ENCODE measurements around the gene PBXIP1. TPM values are rescaled to one million over a fixed set of nuclear protein-coding genes. Genes with fewer than 3 reads are reported as not detected.
A peak's percentile ranks its signal among the peaks of the same experiment; 100 is the strongest.

PBXIP1 gene, protein sequence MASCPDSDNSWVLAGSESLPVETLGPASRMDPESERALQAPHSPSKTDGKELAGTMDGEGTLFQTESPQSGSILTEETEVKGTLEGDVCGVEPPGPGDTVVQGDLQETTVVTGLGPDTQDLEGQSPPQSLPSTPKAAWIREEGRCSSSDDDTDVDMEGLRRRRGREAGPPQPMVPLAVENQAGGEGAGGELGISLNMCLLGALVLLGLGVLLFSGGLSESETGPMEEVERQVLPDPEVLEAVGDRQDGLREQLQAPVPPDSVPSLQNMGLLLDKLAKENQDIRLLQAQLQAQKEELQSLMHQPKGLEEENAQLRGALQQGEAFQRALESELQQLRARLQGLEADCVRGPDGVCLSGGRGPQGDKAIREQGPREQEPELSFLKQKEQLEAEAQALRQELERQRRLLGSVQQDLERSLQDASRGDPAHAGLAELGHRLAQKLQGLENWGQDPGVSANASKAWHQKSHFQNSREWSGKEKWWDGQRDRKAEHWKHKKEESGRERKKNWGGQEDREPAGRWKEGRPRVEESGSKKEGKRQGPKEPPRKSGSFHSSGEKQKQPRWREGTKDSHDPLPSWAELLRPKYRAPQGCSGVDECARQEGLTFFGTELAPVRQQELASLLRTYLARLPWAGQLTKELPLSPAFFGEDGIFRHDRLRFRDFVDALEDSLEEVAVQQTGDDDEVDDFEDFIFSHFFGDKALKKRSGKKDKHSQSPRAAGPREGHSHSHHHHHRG
- 33.0 and 36.9 TPM in 2 replicates for total RNA-seq (2013; cell fraction: nucleolus; rRNA removed)
- total RNA-seq (2014; rRNA removed) (25.6 and 26.8 TPM in 2 replicates), total RNA-seq (2014; rRNA removed; fragmentation: Illumina TruSeq; extraction: Trizol) (14.3 and 15.6 TPM in 2 replicates), total RNA-seq (2021) (21.1 and 24.6 TPM in 2 replicates), polyA plus RNA-seq (2011; rRNA removed) (15.0 and 20.9 TPM in 2 replicates), polyA plus RNA-seq (2014; fragmentation: Illumina TruSeq; extraction: Trizol) (8.0 and 15.2 TPM in 2 replicates), polyA plus RNA-seq (2014; fragmentation: Nextera tagmentation; extraction: Ambion mirVana) (1 to 10 TPM in 1 of 2 experiments, under 1 TPM in 1; 0.63 to 2.0 TPM), polyA plus RNA-seq (2014; rRNA removed) (22.4 and 22.9 TPM in 2 replicates), polyA plus RNA-seq (2016; fragmentation: Nextera tagmentation; extraction: Ambion mirVana) (10 to 100 TPM; 12.2 to 13.7 TPM), polyA minus RNA-seq (2011; rRNA and poly(A)+ RNA removed) (10.8 and 26.6 TPM in 2 replicates), Bru-seq, nascent RNA (percentile 82 among the genes with signal in this experiment), BruChase-seq, experiment 1, labeled RNA remaining after a 6-hour chase (percentile 93 among the genes with signal in this experiment), BruChase-seq, experiment 2, labeled RNA remaining after a 2-hour chase (percentile 90 among the genes with signal in this experiment)
- polyA plus RNA-seq (2011; ENCODE audit: low read depth): 23.3 TPM
- polyA plus RNA-seq (2011; cell fraction: cytosol; rRNA removed): 23.1 and 26.3 TPM in 2 replicates
- 37.4 and 41.6 TPM in 2 replicates for polyA plus RNA-seq (2011; cell fraction: nucleus; rRNA removed)
- 36.8 and 37.1 TPM in 2 replicates for polyA plus RNA-seq (2012)
- polyA minus RNA-seq (2011; cell fraction: cytosol; rRNA and poly(A)+ RNA removed): 7.4 and 8.3 TPM in 2 replicates
- 6.5 and 10.7 TPM in 2 replicates for polyA minus RNA-seq (2011; cell fraction: nucleus; rRNA and poly(A)+ RNA removed)
- long read RNA-seq, experiment 1, partial matches to known transcripts: 0 of 4 reads
- long read RNA-seq, experiment 1, other reads (novel, unspliced or antisense): 2 of 4 reads
- long read RNA-seq, experiment 2, partial matches to known transcripts: 3 of 4 reads
- long read RNA-seq, experiment 2, other reads (novel, unspliced or antisense): 1 of 4 reads

DNA sequence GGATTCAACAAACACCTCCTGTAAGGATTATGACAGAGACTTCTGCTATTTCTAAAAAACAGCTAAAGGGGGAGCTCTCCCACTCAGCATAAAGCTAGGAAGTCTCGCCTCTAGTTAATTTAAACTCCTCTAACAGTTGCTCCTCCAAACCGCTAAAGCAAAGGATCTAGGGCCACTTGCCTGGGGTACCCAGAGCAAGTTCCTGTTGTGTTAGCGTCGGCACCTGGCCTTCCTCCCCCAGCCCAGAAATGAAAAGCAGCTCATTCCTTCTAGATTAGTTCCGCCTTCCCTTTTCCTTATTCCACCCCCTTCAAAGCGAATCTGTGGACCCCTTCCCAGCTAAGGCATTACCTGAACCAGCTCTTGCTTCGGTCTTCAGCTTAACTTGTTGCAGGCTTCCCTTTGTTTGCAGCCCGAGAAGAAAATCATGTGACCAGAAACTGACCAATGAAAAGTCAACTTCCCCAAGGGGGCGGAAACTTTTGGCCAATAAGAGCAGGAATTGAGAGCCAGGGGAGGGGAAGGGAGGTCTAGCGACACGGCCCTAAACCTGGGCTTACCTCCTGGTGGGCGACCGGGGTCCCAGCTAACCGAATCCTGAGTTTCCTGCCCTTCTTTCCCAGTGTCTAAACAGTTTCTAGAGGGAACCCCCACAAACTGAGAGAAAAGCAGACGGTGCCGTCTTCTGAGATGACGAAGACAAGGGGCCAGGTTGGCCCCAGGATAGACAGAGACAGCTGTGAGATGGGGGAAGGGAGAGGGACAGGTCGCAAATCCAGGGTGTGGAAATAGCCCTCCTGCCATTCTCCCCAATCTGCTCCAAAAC, at the start of gene PBXIP1:
PBXIP1 (minus strand) TSS at position 382 of the 826 bp plus-strand sequence. CDS start 2,378 bp downstream, outside the sequence.
- SMC1A ChIA-PET (ENCODE audit: uncharacterized antibody, unreplicated experiment): interaction anchor here (0.5 to 2.5 kb wide), 18 partner anchors 15 to 396 kb away, joined by 3 to 21 read pairs (median 4); partner anchors contain the start of genes FLAD1, PMVK and SHC1
- Histone ChIP-seq H3K27me3 (replicated peaks in 1 of 2; ENCODE audit: control insufficient read depth in 2 of 2, insufficient read depth in 2 of 2, low read length in 1 of 2) (no peaks in the 10 kb centered on the region), H3K36me3 (ENCODE audit: control insufficient read depth in 2 of 2, insufficient read depth in 2 of 2, low read length in 1 of 2) (peaks cover 3 to 5% of the 10 kb centered on the region in 2 experiments; a peak in 2 of 4 replicates), H3K4me3 (peak within 1 kb of the TSS; percentile 81), H3K9me3 (replicated peaks; ENCODE audit: control insufficient read depth, insufficient read depth, low read length) (no peaks in the 10 kb centered on the region), H2AFZ (ENCODE audit: control insufficient read depth, low read depth, low read length) (peak within 1 kb of the TSS; percentile 73), H3K79me2 (ENCODE audit: control insufficient read depth, insufficient read depth, low read length) (peaks cover 19% of the 10 kb centered on the region), H3K9ac (ENCODE audit: control insufficient read depth, insufficient read depth, low read length) (peak within 1 kb of the TSS; percentile 69), H3K27ac (ENCODE audit: control insufficient read depth, insufficient read depth) (peak within 1 kb of the TSS; percentile 72), H3K4me1 (ENCODE audit: control insufficient read depth, insufficient read depth, low read length) (peaks cover 39% of the 10 kb centered on the region), H3K4me2 (ENCODE audit: control insufficient read depth, insufficient read depth) (peak within 1 kb of the TSS; percentile 93), H4K20me1 (ENCODE audit: control insufficient read depth, insufficient read depth) (no peaks in the 10 kb centered on the region)
- peak; percentile 93 for FAIRE-seq
- in situ Hi-C loops (cut with MboI): no loop called here
- POLR2A ChIA-PET: interaction anchor here (0.6 to 12.3 kb wide), 14 partner anchors 11 to 683 kb away, joined by 3 to 140 read pairs (median 5); partner anchors contain the start of genes CKS1B, FLAD1, KCNN3 and PMVK
- BruUV-seq (replicated peaks): no TSS peak
- peak; percentile 82 for ATAC-seq
- WGBS (ENCODE audit: insufficient coverage, insufficient replicate concordance, low lambda C conversion rate, missing lambda C conversion rate): 3% methylated on average over 18 of the region's 18 CpGs
- CTCF ChIA-PET: interaction anchor here (0.6 to 3.0 kb wide), 19 partner anchors 10 to 397 kb away, joined by 3 to 17 read pairs (median 5); partner anchors contain the start of genes ADAM15, FLAD1, KRTCAP2 and LENEP
- intact Hi-C loops (cut with micrococcal nuclease; ENCODE audit: unreplicated experiment): no loop called here
- DNase-seq (ENCODE audit: low read depth, low spot score): peak; percentile 92
- RAD21 ChIA-PET (ENCODE audit: unreplicated experiment): interaction anchor here (0.6 to 2.6 kb wide), 18 partner anchors 14 to 1009 kb away, joined by 3 to 16 read pairs (median 4); partner anchors contain the start of genes ADAM15, DENND4B, FLAD1 and KCNN3
- TF ChIP-seq RAD21 (IDR thresholded peaks at IDR 0.05; ENCODE audit: insufficient read depth, low read depth, low read length) (peak; percentile 25; the same call in 1 of the 2 replicates), RUNX3 (IDR thresholded peaks at IDR 0.05; ENCODE audit: low read length) (peak; percentile 18; the same call in 1 of the 2 replicates), POLR2AphosphoS2 (IDR thresholded peaks at IDR 0.05; ENCODE audit: low read depth, low read length) (peak; percentile 56; the same call in 1 of the 2 replicates), SMAD5 (IDR thresholded peaks at IDR 0.05; ENCODE audit: low read depth) (peak; percentile 27; the same call in 1 of the 2 replicates), NFYB (IDR thresholded peaks at IDR 0.05; ENCODE audit: insufficient read depth, low read depth, low read length) (peak; percentile 75), IRF4 (IDR thresholded peaks at IDR 0.05; ENCODE audit: low read depth, low read length) (no peak), KAT2A (conservative IDR thresholded peaks at IDR 0.05; ENCODE audit: control insufficient read depth, low read depth, low read length) (no peak), TCF12 (IDR thresholded peaks at IDR 0.05; ENCODE audit: low read depth, low read length) (0 out of 2 replicates have a peak, but pooled peaks have one; percentile 16)
- TF ChIP-seq, protein P1, sequence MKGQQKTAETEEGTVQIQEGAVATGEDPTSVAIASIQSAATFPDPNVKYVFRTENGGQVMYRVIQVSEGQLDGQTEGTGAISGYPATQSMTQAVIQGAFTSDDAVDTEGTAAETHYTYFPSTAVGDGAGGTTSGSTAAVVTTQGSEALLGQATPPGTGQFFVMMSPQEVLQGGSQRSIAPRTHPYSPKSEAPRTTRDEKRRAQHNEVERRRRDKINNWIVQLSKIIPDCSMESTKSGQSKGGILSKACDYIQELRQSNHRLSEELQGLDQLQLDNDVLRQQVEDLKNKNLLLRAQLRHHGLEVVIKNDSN (IDR thresholded peaks at IDR 0.05; ENCODE audit: borderline replicate concordance, extremely low read length, insufficient read depth, low read depth, low read length): peak; percentile 39
- TF ChIP-seq, protein P2, sequence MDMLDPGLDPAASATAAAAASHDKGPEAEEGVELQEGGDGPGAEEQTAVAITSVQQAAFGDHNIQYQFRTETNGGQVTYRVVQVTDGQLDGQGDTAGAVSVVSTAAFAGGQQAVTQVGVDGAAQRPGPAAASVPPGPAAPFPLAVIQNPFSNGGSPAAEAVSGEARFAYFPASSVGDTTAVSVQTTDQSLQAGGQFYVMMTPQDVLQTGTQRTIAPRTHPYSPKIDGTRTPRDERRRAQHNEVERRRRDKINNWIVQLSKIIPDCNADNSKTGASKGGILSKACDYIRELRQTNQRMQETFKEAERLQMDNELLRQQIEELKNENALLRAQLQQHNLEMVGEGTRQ (IDR thresholded peaks at IDR 0.05; ENCODE audit: borderline replicate concordance, low read depth, low read length): peak; percentile 55
